Neural progenitor cell (in vitro differentiated cells): ENCODE measurements around the gene SLC37A4.

ENCODE experiments used
- EZH2 ChIP-seq: fragments of 200-600 bp; sonication (generic); IDR thresholded peaks from 2 replicates; pipeline ENCODE4 v1.6.1; 2017; ENCODE audit warnings: antibody characterized with exemption, mild to moderate bottlenecking, moderate library complexity
- EZH2phosphoT487 ChIP-seq: fragments of 200-600 bp; sonication (generic); IDR thresholded peaks from 2 replicates; pipeline ENCODE4 v1.6.1; 2017; ENCODE audit warnings: antibody characterized with exemption
- TF ChIP-seq, protein P1 (sequence below): fragments of 200-600 bp; sonication (generic); IDR thresholded peaks from 2 replicates; pipeline ENCODE4 v1.5.1; 2017; ENCODE audit warnings: antibody characterized with exemption, mild to moderate bottlenecking

DNA sequence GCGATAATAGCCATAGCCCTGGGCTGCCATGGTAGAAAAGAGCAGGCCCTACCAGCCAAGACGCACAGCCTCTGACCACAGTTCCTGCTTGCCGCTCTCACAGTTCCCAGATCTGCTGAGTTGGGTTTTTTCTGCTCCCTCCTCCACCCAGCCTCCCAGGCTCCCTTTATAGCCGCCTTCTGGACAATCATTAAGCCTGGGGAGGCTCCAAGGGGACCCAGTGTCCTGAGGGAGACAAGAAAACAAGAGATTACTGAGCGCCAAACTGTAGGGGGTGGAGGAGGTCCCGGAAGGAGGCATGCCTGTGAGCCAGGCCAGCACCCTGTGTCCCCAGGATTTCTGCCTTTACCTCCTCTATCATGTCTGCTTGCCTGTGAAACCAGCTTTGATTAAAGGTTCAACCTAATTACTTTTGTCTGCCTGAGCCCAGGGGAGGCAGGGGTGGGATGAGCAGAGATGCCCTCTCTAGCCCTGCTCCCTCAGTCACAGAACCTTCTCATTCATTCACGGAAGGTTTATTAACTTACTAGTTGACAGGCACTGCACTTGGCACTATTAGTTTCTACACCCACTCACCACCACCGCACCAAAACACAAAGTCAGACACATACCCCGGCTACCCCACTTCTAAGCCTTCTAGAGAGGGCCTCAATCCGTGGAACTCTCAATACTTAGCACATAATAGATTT is 1.2 kb downstream of the SLC37A4 start:
- TF ChIP-seq EZH2 (no peak), EZH2phosphoT487 (no peak)
- TF ChIP-seq, protein P1, sequence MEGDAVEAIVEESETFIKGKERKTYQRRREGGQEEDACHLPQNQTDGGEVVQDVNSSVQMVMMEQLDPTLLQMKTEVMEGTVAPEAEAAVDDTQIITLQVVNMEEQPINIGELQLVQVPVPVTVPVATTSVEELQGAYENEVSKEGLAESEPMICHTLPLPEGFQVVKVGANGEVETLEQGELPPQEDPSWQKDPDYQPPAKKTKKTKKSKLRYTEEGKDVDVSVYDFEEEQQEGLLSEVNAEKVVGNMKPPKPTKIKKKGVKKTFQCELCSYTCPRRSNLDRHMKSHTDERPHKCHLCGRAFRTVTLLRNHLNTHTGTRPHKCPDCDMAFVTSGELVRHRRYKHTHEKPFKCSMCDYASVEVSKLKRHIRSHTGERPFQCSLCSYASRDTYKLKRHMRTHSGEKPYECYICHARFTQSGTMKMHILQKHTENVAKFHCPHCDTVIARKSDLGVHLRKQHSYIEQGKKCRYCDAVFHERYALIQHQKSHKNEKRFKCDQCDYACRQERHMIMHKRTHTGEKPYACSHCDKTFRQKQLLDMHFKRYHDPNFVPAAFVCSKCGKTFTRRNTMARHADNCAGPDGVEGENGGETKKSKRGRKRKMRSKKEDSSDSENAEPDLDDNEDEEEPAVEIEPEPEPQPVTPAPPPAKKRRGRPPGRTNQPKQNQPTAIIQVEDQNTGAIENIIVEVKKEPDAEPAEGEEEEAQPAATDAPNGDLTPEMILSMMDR, result no peak
